HG03108 (cell line): Measurements from ENCODE around the gene S100G.

Experiments used
- ATAC-seq: cut with Tn5 transposase; IDR thresholded peaks from one replicate; pipeline ENCODE4 v1.9.1; 2021; ENCODE audit warnings: moderate library complexity; ENCODE audit not compliant: unreplicated experiment

Gene S100G

DNA sequence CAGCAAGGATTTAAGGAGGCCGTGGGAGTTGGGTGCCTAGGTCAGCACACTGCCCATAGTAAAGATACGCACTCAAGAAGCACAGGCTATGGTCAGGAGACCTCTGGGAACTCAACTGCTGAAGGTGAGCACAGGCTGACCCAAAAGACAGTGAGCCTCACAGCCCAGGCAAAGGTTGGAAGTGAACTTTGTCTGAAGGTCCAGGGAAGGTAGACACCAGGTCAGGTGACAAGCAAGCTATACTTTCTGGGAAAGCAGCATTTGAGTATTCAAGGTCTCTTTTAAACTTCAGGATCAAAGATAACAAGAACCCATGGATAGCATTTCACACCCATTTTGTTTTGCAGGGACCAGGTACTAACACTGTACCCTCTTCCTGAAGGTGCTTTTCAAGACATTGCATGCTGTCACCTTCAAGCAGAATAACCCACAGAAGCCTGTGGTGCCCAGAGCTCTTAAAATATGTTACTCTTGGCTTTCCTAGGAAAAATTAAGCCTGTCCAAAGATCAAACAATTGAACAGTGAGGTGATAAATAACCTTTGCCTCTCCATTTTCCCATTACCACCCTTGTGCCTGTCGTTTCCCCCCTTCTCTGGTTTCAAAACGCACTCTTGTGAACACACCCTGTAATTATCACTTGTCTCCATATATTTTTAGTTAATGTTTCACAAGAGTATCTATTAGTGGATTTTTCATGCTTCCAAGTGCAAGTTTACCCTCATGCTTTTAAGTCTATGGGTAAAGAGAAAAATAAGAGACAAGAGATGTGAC is 3.4 kb upstream of the S100G start:
- ATAC-seq: no peak

GRCh38 chrX:16651391-16652024 is 1.6 kb downstream of the S100G start:
- ATAC-seq: no peak

DNA sequence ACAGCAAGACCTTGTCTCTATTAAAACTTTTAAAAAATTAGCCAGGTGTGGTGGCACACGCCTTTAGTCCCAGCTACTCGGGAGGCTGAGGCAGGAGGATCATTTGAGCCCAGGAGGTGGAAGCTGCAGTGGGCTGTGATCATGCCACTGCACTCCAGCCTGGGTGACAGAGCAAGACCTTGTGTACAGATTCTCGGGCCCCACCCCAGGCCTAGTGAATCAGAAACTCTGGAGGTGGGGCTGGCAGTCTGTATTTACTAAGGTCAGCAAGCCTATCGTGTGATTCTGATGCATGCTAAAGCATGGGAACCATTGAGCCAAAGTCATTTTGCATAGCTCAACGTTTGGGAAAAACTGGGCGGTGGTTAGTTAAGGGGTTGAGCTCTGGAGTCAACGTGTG is 3.5 kb downstream of the S100G start:
- ATAC-seq: no peak

- ATAC-seq: no peak
Observed at GRCh38 chrX:16654093-16654492, 4.1 kb downstream of the S100G start.

DNA sequence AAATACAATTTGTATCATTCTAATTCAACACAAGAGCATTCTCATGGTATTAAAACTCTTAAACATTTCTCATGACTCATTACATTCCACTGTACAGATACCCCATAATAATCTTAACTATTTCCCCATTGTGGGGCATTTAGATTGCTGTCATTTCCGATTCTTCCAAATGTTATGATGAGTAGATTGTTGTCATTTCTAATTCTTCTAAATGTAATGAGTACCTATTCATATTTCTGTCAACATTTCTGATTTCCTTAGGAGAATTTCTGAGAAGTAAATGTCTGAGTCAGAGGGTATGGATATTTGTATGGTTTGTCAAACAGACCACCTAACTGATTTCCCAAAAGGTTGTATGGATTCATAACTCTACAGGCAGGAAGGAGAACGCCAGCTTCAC is 8.3 kb downstream of the S100G start:
- no peak for ATAC-seq

DNA sequence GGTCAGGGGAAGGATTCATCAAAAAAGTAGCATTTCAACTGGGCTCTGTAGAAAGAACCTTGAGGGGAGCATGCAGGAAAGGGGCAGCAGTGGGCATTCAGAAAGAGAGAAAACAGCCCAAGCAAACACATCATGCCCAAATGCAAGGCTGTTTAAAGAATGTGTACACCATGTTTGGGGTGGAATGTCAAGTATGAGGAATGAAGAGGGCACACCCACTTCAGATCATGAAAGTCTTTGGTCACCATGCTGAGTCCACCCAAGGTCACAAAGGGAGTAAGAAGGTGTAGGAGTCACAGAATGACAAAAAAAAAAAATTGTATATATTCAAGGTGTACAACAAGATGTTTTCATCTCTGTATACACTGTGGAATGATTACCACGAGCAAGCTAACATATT is 9.4 kb downstream of the S100G start:
- no peak for ATAC-seq

DNA sequence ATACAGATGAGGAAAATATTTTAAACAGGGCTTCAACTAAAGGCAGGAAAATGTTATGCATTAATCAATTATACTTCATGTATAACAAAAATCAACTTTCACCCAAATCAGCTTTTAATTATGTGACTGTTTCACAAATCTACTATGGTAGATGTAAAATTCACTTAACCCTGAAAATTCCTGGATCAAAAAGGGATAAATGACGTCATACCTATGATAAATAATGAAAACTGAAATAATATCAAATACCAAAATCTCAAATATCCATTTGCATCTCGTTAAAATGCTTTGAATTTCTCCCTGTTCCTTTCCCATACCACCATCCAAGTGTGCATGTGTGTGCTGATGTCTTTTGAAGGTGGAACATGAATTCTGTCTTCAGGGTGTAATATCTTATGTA is 11.5 kb downstream of the S100G start:
- no peak for ATAC-seq

GRCh38 chrX:16662402-16662801 is 12.4 kb downstream of the S100G start:
- ATAC-seq: no peak

- no peak for ATAC-seq
Observed at GRCh38 chrX:16664074-16664473, 14.1 kb downstream of the S100G start.

- ATAC-seq: no peak
Observed at GRCh38 chrX:16664626-16665025, 14.7 kb downstream of the S100G start.

GRCh38 chrX:16665089-16665488 is 15.1 kb downstream of the S100G start:
- ATAC-seq: no peak

DNA sequence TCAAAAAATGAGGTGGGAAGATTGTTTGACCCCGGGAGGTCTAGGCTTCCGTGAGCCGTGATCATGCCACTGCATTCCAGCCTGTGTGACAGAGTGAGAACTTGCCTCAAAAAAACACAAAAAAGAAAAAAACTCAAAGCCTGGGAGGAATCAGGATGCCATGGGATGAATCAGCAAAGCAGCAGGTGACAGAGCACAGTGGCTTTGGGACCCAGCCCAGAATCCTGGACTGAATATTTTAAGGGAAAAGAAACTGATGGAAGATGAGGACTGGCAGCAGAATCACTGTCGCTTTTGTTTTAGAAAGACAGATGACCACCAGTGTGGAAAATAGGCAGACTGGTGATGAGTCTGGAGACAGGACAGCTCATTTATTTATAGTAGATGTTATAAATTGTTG is 16.6 kb downstream of the S100G start:
- no peak for ATAC-seq

GRCh38 chrX:16671005-16671404 is 21.0 kb downstream of the S100G start:
- no peak for ATAC-seq

- no peak for ATAC-seq
Observed at GRCh38 chrX:16678689-16679088, 28.7 kb downstream of the S100G start.

DNA sequence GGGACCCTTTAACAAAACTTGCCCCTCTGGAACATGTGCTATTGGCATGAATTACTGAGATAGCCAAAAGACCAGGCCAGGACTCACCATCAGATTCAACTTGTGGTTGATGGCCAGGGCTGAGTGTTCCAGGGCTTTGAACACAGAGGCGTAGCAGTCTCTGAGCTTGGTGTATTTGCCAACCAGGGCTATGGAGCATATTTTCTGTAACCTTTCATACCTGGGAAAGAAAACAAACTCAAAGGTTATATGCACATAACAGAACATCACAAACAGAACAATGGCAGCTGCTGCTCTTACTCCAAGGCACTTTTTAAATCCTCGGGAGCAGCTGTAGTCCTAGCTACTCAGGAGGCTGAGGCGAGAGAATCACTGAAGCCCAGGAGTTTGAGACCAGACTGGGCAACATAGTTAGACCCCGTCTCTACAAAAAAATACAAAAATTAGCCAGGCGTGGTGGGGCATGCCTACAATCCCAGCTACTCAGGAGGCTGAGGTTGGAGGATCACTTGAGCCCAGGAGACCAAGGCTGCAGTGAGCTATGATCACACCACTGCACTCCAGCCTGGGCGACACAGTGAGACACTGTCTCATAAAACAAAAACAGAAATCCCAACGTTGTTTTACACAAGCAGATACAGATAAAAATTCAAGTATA is 33.2 kb downstream of the S100G start:
- no peak for ATAC-seq

DNA sequence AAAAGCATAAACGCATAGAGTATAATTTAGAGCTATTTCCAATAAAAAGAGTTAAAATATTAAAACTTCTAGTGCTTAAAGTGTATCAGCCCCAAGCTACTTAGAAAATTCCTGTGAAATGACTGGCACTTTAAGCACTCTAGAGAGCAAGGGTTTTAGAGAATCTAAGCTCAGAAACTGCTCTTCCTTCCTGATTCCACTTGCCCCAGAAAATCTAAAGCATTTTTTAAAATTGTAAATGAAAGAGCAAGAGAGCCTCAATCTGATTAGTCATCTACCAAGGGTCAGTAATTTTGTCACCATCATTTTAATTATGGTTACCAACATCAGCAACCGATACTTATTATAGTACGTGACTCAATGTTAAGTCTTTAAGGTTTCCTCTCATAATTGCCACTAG is 37.6 kb downstream of the S100G start:
- no peak for ATAC-seq

DNA sequence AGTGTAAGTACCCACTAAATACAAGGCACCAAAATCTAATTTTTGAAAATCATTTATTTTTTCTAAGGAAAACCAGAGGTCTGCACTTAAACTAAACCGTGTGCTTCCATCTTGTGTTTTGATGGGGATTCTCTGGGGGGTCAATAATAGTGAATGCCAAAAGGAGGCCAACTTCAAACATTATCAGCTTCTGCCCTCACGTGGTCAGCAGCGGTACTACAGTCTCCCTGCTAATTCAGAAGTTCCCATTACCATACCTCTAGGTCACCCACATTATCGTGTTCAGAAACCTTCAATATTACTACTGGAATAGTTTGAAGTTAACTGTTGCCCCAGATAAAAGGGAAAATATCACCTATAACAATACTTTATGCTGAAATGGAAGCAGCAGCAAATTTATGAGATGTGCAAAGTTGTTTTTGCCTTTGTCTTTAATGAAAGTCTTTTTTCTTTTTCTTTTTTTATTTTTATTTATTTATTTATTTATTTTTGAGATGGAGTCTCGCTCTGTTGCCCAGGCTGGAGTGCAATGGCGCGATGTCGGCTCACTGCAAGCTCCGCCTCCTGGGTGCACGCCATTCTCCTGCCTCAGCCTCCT is 45.2 kb downstream of the S100G start:
- no peak for ATAC-seq

DNA sequence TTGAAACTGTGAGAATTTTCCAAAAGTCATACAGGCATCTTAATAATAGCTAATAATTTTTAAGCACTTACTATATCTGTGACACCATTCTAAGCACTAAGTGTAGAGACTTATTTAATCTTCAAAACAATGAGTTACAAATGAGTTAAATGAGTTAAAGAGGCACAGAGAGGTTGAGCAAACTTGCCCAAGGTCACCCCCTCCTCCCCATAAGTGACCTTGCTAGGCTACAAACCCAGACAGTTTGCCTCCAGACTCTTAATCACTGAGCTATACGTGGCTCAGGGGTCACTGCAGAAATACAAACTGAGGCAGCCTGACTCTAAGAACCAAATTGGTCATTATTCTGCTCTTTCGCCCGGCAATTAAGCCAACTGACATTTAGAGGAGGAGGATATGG is 47.0 kb downstream of the S100G start:
- no peak for ATAC-seq

- ATAC-seq: no peak
Observed at GRCh38 chrX:16699389-16699788, 49.4 kb downstream of the S100G start.

- no peak for ATAC-seq
Observed at GRCh38 chrX:16700734-16701133, 50.8 kb downstream of the S100G start.

DNA sequence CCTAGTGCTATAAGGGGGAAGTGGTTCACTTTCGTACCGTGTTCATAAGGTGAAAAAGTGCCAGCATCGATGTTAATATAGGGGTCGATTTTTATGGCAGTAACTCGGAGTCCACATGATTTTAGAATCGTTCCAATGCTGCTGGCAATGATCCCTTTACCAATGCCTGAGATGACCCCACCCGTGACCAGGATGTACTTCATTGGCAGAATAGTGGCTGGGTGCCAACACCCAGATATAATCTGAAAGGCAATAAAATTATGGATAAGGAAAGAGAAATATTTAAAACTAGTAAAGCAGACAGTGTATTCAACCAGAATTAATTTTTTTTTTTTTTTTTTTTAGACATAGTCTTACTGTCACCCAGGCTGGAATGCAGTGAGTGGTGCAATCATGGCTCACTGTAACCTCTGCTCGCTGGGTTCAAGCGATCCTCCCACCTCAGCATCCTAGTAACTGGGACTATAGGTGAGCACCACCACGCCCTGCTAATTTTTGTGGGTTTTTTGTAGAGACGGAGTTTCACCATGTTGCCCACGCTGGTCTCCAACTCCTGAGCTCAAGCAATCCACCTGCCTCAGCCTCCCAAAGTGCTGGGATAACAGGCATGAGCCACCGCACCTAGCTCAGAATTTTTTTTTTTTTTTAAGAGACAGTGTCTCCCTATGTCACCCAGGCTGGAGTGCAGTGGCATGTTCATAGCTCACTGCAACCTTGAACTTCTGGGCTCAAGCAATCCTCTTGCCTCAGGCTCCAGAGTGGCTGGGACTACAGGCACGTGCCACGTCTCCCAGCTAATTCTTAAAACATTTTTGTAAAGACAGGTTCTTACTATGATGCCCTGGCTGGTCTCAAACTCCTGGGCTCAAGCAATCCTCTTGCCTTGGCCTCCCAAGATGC is 53.0 kb downstream of the S100G start:
- no peak for ATAC-seq
